ENCODE results near the gene REXO5. TPM values are rescaled to one million over a fixed set of nuclear protein-coding genes. Genes with fewer than 3 reads are reported as not detected.

The REXO5 gene
- total RNA-seq, 1 donor from 2014 or later: 0.44 TPM

DNA sequence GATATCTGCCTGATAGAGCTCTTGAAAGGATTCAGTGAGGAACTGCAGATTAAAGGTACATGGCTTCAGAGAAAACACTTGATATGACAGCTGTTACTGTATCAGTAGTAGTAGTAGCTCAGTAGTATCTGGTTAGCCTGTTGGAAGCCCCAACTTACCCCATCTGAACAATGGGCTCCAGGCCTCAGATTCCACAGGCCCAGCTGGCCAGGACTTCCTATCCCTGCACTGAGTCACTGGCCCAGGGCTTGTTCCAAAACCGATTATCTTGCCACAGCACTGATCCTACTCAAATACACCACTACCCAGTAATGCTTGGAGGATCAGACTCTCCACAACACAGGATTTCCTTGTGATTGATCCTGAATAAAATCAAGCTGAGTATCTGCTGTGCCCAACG lies 61.3 kb downstream of the REXO5 start:
- no peak overlapping the region for H3K4me3 Mint-ChIP-seq
- CTCF ChIA-PET: no interaction called here
- intact Hi-C loops (cut with micrococcal nuclease): no loop called here
- no peak for ATAC-seq (ENCODE audit: low read depth)
- H3K27me3 Mint-ChIP-seq: no peaks in the 10 kb centered on the region
- POLR2A ChIA-PET: interaction anchor here (0.6 kb wide), 1 partner anchor 1389 kb away, joined by 3 read pairs; no protein-coding TSS in a partner anchor
- H3K4me1 Mint-ChIP-seq: peaks cover 9% of the 10 kb centered on the region
- no peak overlapping the region for H3K27ac Mint-ChIP-seq
- TF ChIP-seq, protein P1, sequence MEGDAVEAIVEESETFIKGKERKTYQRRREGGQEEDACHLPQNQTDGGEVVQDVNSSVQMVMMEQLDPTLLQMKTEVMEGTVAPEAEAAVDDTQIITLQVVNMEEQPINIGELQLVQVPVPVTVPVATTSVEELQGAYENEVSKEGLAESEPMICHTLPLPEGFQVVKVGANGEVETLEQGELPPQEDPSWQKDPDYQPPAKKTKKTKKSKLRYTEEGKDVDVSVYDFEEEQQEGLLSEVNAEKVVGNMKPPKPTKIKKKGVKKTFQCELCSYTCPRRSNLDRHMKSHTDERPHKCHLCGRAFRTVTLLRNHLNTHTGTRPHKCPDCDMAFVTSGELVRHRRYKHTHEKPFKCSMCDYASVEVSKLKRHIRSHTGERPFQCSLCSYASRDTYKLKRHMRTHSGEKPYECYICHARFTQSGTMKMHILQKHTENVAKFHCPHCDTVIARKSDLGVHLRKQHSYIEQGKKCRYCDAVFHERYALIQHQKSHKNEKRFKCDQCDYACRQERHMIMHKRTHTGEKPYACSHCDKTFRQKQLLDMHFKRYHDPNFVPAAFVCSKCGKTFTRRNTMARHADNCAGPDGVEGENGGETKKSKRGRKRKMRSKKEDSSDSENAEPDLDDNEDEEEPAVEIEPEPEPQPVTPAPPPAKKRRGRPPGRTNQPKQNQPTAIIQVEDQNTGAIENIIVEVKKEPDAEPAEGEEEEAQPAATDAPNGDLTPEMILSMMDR (IDR thresholded peaks at IDR 0.05): no peak
- no peak for DNase-seq
- H3K9me3 Mint-ChIP-seq: no peaks in the 10 kb centered on the region
- peaks cover 4% of the 10 kb centered on the region for H3K36me3 Mint-ChIP-seq (ENCODE audit: low read depth)

DNA sequence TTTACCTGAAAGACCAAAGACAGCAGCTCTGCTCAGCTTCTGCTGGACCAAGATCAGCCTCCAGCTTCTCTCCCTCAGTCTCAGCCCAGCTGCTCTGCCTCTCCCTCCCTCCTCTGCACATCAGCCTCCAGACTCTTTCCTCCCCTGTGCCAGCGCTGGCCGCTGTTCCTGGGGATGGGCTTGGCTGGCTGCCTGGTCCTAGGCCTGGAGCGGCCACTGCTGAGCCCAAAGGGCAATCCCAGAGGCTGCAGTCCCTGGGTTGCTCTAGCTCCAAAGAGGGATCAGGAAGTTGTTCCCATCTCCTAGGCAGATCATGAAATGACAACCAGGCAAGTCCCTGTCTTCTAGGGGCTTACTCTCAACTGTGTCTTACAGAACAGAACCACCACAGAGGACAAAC lies 62.6 kb downstream of the REXO5 start:
- ATAC-seq (ENCODE audit: low read depth) (no peak), DNase-seq (no peak)
- TF ChIP-seq, protein P1 (IDR thresholded peaks at IDR 0.05): no peak
- Mint-ChIP-seq H3K4me1 (peaks cover 19% of the 10 kb centered on the region), H3K27me3 (no peaks in the 10 kb centered on the region), H3K4me3 (no peak overlapping the region), H3K36me3 (ENCODE audit: low read depth) (peaks cover 2% of the 10 kb centered on the region), H3K9me3 (no peaks in the 10 kb centered on the region), H3K27ac (no peak overlapping the region)
- POLR2A ChIA-PET: no interaction called here
- CTCF ChIA-PET: no interaction called here
- intact Hi-C loops (cut with micrococcal nuclease): no loop called here

DNA sequence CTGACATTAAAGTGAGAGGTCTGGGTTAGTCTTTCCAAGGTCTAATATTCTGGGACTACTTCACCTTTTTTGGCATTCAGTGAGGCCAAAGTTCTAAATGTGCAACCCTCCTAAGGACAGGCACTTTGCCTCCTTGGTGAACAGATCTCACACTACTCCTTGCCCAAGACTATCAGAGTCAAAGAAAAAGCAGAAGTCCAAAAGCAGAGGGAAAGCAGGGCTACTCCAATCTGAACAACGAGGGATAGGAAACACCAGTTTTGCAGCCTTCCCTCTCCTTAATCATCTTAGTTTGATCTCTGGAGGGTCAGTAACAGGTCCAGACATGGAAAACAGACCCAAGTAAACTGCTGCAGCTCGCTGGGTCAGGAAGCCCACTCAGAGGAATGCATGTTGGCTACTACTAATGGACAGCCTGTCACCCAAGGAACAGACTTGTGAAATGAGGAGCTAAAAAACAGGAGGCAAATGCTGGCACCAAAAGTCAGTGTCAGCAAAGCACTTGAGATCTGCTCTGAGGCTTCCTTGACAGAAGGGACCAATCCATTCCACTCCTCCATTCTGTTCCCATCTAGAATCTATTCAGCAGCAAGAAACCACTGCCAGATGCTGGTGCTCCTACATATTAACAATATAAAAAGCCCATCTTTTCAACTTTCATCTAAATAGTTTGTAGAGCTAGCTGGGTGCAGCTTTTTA lies 63.9 kb downstream of the REXO5 start:
- Mint-ChIP-seq H3K27ac (no peak overlapping the region), H3K27me3 (no peaks in the 10 kb centered on the region), H3K4me3 (no peak overlapping the region), H3K36me3 (ENCODE audit: low read depth) (no peaks in the 10 kb centered on the region), H3K9me3 (no peaks in the 10 kb centered on the region), H3K4me1 (peaks cover 24% of the 10 kb centered on the region)
- no peak for ATAC-seq (ENCODE audit: low read depth)
- TF ChIP-seq, protein P1 (IDR thresholded peaks at IDR 0.05): no peak
- DNase-seq: no peak
- ChIA-PET POLR2A (interaction anchor here (0.6 kb wide), 1 partner anchor 30 kb away, joined by 3 read pairs; the partner anchor contains the start of genes DCUN1D3 and LYRM1), CTCF (no interaction called here)
- intact Hi-C loops (cut with micrococcal nuclease): loop anchor here (10.0 kb wide), 1 partner anchor 75 kb away; no protein-coding TSS in a partner anchor

DNA sequence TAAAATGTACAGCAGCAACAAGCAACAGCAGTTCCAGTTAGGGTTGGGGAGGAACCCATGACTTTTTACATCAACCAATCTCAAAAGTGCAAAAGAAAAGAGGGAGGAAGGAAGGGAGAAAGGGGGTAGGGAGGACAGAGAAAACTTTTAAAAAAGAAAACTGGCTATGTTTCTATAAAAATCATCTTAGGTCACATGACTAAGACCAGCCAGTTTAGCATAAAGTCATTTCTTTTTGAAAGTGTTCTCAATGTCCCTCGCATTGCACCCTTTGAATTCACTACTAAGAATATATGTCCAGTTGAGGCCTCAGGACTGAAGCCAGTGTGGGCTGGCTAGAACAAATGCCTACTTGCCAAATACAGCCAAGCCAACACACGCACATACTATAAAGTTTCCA lies 64.9 kb downstream of the REXO5 start:
- intact Hi-C loops (cut with micrococcal nuclease): loop anchor here (10.0 kb wide), 1 partner anchor 74 kb away; no protein-coding TSS in a partner anchor
- Mint-ChIP-seq H3K36me3 (ENCODE audit: low read depth) (no peaks in the 10 kb centered on the region), H3K4me1 (peaks cover 32% of the 10 kb centered on the region), H3K4me3 (no peak overlapping the region), H3K27ac (no peak overlapping the region), H3K9me3 (no peaks in the 10 kb centered on the region), H3K27me3 (no peaks in the 10 kb centered on the region)
- ChIA-PET POLR2A (interaction anchor here (0.6 kb wide), 1 partner anchor 29 kb away, joined by 3 read pairs; the partner anchor contains the start of genes DCUN1D3 and LYRM1), CTCF (no interaction called here)
- DNase-seq: no peak
- ATAC-seq (ENCODE audit: low read depth): no peak
- TF ChIP-seq, protein P1 (IDR thresholded peaks at IDR 0.05): no peak

DNA sequence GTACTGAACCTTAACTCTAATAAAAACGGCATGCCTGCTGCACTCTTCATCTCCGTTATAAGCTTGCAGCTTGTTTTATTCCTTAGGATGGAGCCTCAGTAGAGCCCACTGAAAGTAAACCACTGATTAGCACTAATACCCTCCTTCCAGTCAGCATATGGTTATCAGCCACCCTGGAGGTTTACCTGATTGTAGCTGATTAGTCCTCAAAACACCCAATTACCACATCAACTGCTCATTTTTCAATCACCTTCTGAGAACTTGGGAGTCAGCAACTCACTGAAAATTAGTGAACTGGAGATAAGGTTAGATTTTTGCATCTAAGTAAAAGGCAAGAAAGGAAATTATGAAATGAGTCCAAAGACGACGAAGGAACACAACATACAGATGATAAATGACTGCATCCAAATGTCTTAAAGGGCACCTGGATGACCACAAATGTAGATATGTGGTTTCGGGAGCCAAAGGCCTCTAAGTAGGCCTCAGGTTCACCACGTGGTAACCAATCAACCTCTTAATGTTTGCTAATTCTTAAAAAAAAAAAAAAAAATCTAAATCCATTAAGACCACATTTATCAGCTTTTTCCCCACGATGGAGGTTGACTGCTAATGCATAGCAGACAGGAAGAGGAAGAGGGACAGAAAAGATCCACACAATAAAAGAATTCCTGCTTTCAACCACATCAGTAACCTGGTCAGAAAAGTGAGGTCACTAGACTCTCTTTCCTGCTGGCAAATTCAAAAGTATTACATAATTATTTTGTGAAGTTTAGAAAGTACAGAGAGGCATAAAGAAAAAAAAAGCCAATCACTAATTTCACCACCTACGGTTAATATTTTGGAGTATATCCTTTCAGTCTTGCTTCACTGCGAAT lies 65.9 kb downstream of the REXO5 start:
- H3K36me3 Mint-ChIP-seq (ENCODE audit: low read depth): no peaks in the 10 kb centered on the region

More for the DNA sequence above, 65.9 kb downstream of the REXO5 start:
- H3K27ac Mint-ChIP-seq: no peak overlapping the region
- ATAC-seq (ENCODE audit: low read depth) (no peak), DNase-seq (no peak)
- POLR2A ChIA-PET: no interaction called here
- intact Hi-C loops (cut with micrococcal nuclease): loop anchor here (10.0 kb wide), 1 partner anchor 73 kb away; no protein-coding TSS in a partner anchor
- H3K4me1 Mint-ChIP-seq: peaks cover 34% of the 10 kb centered on the region
- no peak overlapping the region for H3K4me3 Mint-ChIP-seq
- TF ChIP-seq, protein P1 (IDR thresholded peaks at IDR 0.05): no peak
- no peaks in the 10 kb centered on the region for H3K27me3 Mint-ChIP-seq
- no peaks in the 10 kb centered on the region for H3K9me3 Mint-ChIP-seq
- CTCF ChIA-PET: no interaction called here

All from activated B cell treated with CpG ODN at 0.5 μM for 24 hours (primary cell).